Stimulated activated CD4-positive, alpha-beta T cell treated with anti-CD3 and anti-CD28 coated beads, Interleukin-4, amount 100 ng/mL, for 1 hour (primary cell): Measurements from ENCODE around the gene SELENON.

ENCODE experiments used
- DNase-seq: peaks from one replicate; pipeline ENCODE4 v3.0.0-alpha.2; 2020

Gene SELENON

DNA sequence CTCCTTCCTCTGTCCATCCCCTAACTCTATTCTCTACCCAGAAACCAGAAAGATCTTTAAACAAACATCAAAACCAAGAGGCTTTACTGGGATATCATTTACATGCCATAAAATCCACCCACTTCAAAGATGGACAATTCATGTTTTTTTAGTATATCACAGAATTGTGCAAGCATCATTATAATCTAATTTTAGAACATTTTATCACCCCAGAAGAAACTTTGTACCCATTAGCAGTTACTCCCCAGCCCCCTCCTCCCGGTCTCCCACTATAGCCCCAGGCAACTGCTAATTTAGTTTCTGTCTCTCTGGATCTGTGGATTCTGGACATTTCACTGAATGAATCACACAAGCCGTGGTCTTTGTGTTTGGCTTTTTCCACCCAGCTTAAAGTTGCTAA lies 4.8 kb upstream of the SELENON start:
- DNase-seq = no peak

DNA sequence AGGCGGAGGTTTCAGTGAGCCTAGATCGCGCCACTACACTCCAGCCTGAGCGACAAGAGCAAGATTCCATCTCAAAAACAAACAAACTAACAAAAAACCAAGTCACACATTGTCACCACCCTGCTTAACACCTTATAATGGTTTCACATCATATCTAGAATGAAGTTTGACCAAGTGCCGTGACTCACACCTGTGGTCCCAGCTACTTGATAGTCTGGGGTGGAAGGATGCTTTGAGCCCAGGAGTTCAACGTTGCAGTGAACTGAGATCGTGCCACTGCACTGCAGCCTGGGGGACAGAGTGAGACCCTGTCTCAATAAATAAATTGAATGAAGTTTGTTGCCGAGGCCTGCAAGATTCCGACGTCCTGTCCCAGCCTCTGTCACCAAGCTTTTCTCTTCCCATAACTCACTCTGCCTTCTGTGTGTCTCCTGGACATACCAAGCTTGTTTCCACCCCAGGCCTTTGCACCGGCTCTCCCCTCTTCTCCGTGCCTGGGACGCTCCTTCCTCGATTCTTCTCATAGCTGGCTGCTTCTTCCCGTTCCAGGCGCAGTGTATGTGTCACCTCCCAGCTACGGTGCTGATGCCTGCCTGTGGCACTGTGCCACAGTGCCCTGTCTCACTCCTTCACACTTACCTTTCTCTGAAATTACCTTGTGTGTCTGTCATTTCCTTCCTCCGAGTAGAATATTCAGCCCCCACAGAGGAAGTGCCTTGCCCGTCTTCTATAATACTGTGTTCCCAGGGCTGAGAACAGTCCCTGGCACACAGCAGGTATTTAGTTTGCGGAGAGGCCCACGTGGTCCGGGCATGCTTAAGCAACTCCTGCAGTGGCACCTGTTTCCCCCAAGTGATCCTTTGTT lies 3.8 kb upstream of the SELENON start:
- DNase-seq = peak; percentile 28

- peak; percentile 87 for DNase-seq
Observed at GRCh38 chr1:25796811-25797458, 3.1 kb upstream of the SELENON start.

DNA sequence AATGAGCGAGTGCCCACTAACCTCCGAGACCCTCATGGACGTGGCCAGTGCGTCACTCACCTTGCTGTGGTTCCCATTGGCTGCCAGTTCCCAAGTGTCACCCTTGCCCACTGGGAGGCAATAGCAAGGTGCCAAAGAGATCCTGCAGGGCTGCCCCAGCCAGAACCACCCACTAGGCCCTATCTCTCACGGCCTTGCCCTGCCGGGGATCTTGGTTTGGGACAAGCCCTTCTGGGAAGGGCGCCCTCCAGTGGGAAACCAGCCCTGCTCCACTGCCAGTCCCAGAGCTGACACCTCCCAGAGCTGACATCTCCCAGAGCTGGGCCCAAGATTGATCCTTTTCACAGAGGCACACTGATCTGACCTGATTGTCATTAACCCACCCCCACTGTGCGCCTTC lies 2.1 kb upstream of the SELENON start:
- peak; percentile 43 for DNase-seq

DNA sequence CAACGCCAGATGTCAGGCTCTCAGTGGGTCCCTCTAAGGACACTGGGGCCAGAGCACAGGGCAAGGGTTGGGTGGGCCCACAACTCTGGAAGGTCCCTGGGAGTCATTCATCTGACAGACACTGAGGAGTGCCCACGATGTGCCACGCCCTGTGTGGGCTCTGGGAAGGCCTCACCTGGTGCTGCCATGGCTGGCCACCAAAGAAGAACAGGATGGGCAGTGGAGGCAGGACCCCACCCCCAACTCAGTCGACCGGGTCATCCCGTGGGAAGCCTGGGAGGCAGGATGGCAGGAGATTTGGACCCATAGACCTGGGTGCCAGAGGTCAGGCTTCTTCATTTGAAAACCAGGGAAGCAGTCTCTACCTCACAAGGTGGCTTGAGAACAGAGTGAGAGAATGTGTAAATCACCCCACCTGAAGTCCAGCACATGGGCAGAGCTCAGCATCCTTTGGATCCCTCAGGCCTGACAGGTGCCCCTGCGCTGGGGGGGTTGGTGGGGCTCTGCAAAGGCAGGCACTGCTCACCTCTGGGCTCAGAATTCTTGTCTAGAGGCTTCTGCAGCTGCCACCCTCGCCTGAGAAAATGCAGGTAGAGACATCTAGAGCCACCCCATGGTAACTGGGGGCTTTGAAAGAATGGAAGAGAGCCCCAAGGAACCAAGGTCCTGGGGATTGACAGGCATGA lies 1.2 kb upstream of the SELENON start:
- no peak for DNase-seq

GRCh38 chr1:25799352-25799934 lies 550 bp upstream of the SELENON start:
- no peak for DNase-seq

- no peak for DNase-seq
Observed at GRCh38 chr1:25800703-25801377, 847 bp downstream of the SELENON start.

DNA sequence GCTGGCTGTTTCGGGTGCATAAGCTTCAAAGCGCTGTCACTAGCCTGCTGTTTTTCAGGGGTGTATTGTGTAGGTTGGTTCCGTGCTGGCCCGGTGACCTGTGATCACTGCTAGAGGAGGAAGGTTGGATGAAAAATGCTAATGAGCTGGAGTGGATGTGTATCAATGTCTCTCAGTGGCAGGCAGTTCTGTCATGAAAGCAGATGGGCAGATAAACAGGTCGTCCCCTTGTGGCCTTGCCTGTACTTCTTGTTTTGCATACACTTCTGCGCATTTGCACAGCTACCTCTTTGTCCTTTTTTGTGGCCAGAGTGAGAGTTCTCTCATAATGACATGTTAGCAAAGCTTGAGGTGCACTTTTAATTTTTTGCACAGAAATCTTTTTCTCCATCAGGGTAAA lies 2.9 kb downstream of the SELENON start:
- no peak for DNase-seq

DNA sequence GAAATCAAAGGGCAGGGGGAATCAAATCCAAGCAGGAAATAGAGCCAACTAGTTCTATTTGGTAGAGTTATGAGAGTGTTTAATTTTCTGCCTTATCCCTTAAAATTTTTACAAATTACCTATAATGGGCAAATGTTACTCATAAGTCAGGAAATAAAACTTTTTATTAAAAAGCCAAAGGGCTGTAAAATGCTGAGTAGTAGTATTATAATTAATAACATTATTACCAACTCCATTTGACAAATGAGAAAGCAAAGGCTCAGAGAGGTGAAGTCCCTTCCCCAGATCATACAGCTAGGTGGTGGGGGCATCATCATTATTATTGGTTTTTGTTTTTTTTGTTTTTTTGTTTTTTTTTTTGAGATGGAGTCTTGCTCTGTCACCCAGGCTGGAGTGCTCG lies 3.4 kb downstream of the SELENON start:
- no peak for DNase-seq

DNA sequence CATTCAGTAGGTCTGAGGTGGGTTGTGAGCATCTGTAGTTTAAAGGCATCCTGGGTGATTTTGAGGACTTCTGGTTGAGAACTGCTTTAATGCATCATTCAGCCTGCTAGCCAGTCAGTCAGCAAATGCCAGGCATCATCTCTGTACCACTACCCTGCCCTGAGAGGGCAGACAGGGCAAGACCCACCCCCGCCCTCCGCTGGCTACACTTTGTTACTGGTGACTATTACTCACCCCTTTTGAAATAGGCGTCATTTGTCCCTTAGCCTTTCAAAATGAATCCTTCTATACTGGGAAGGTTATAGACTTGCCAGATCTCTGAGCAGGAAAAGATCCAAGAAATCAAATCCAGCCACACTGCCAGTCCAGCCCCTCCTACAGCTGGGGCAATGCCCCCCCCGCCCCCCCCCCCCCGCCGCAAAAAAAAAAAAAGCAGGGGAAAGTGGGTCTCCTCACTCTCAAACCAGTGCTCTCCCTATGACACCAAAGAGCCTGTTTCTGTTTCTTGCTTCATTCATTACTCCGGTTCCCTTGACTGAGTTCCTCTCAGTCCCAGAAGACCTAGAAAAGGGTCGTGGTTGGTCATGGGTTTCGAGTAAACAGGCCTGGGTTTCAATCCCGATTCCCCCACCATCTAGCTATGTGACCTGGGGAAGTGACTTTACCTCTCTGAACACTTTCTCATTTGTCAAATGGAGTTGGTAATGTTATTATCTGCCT lies 4.4 kb downstream of the SELENON start:
- DNase-seq = no peak

DNA sequence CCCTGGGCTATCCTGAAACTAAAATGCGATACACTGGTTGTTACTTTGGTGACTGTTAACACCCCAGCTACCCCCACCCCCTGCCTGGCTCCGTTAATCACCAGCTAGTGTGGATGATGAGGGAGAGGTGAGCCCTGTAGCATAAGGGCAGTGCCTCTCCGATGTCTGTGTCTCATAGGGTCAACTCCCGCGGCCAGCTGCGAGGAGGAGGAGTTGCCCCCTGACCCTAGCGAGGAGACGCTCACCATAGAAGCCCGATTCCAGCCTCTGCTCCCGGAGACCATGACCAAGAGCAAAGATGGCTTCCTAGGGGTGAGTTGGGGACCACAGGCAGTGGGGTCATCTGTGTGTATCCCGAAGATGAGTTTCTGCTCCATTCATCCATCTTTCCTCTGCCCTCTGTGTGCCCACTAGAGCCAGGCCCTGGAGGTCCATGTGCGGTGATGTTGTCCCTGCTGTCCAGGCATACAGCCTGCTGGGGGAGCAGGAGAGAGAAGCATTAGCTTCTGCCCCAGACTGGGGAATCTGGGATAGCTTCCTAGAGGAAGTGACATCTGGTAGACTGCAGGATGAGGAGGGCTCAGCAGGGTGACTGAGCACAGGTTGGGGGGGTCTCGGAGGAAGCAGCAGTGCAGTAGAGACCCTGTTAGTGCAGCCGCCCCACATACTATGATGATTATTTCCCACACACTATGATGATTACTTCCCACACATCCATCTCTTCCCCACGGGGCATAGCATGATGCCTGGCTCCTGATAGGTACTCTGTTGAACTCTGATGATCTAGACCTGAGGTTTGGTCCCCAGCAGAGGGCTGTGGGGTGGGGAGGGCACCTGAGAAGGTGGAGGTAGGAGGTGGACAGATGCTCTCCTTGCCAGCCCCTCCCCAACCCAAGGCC lies 5.2 kb downstream of the SELENON start:
- no peak for DNase-seq

GRCh38 chr1:25805863-25806225 lies 5.9 kb downstream of the SELENON start:
- no peak for DNase-seq

DNA sequence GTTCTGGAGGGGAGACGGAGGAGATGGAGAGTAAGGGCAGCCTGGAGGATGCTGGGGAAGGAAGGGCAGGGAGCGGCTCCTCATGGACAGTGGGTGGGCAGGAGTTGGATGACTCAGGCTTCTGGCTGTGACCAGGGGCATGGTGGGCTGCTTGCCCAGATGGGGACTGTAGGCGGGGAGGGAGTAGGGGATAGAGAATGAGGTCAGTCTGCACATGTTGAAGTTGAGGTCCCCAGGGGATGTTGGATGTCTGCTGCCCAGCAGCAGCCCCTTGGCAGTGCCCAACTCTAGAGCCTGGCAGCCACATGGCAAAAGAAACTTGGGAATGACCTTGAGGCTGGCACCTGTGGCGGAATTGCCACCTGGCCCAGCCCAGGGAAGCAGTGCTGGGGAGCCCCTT lies 6.4 kb downstream of the SELENON start:
- no peak for DNase-seq

DNA sequence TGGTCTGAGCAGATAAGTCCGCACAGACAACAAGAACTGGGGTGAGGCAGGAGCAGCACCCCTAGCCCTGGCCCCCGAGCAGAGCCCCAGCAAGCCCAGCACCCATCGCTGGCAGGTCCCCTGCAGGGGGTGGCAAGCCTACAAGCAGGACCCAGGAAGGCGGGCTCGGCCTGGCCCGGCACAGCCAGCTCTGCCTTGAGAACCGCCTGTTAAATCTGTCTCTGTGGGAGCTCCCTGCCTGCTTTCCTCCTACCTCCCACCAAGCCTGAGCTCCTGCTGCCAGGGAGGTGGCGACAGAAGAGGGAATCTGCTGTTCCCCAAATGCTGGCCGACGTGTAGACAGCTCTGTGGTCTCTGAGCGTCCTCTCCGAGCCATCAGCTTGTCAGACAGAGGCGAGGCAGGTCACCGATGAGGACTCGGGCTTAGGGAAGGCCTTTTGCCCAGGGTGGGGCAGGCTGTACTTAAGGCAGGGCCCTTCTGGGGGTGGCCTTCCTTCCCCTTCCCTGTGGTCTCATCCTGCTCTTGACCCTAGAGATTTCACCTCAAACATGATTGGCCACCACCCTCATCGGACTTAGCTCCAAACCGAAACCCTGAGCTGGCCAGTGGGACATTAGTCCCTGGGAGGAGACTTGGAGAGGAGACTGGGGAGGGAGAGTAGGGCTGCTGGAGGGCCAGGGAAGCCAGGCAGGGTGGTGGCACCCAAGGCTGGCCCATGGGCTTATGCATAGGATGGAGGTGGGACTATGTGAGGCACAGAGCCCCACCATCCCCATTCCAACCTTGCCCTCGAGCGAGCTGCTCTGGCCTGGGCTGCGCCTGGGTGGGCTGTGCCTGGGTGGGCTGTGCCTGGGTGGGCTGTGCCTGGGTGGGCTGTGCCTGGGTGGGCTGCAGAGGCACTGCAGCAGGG lies 7.7 kb downstream of the SELENON start:
- no peak for DNase-seq

DNA sequence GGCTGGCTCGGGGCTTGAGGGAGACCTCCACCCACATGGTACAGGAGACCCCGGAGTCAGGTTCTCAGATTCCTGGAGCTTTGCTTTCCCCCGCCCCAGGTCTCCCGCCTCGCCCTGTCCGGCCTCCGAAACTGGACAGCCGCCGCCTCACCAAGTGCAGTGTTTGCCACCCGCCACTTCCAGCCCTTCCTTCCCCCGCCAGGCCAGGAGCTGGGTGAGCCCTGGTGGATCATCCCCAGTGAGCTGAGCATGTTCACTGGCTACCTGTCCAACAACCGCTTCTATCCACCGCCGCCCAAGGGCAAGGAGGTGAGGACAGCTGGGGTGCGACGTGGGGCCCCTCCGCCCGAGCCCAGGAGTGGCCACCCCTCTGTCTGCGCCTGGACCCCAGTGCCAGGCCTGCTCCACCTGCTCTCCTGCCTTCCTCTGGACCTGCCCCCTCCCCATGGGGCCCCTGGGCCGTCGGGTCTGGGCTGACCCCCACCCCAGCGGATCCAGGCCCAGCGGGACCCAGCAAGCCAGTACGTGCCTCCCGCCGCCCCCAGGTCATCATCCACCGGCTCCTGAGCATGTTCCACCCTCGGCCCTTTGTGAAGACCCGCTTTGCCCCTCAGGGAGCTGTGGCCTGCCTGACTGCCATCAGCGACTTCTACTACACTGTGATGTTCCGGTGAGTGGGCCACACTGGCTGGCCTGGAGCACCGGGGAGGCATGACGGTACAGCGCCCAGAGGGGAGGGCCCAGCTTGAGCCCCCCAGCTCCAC lies 8.7 kb downstream of the SELENON start:
- no peak for DNase-seq

GRCh38 chr1:25809283-25809926 lies 9.4 kb downstream of the SELENON start:
- no peak for DNase-seq

GRCh38 chr1:25809929-25810328 lies 9.9 kb downstream of the SELENON start:
- DNase-seq = no peak
